GM18505 (cell line): ENCODE measurements around the gene DMXL1.

Experiments used
- ATAC-seq: cut with Tn5 transposase; IDR thresholded peaks from one replicate; pipeline ENCODE4 v1.9.1; 2021; ENCODE audit not compliant: unreplicated experiment
- POLR2A ChIP-seq: IDR thresholded peaks from 4 replicates; pipeline ENCODE4 v1.6.1; 2011; ENCODE audit warnings: borderline replicate concordance; ENCODE audit not compliant: insufficient read depth, insufficient read length; ENCODE audit errors: extremely low read depth

Gene DMXL1

DNA sequence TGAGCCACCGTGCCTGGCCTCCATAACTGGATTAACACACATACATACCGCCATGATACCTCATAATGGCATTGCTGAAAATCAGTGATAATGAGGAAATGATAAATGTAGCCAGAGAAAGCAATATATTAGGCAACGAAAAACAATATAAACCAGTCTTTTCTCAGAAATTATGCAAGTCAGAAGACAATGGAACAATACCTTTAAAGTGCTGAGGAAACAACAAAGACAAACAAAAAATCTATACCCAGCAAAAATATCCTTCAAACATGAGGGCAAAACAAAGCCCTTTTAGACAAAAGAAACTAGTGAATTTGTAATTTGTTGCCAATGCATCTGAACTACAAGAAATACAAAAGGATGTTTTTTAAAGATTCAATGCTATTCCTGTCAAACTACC, 186.7 kb downstream of the DMXL1 start:
- no peak for TF ChIP-seq POLR2A
- ATAC-seq = no peak

DNA sequence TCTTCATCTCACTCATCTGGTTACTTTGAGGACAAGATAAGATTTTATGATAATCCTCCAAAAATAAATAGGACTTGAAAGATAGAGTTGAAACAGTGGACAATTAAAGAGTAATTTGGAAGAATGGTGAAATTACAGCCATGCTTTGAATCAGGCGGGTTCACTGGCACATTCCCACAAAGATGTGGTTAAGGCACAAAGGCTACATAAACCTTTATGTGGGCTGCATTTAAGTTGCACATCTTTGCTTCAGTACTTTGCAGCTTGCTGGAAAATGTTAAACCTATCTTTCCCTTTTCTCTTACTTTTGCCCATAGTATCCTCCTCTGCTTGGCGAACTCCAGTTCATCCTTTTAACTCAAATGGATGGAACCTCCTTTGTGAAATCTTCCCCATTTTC, 192.8 kb downstream of the DMXL1 start:
- no peak for TF ChIP-seq POLR2A
- ATAC-seq = no peak

DNA sequence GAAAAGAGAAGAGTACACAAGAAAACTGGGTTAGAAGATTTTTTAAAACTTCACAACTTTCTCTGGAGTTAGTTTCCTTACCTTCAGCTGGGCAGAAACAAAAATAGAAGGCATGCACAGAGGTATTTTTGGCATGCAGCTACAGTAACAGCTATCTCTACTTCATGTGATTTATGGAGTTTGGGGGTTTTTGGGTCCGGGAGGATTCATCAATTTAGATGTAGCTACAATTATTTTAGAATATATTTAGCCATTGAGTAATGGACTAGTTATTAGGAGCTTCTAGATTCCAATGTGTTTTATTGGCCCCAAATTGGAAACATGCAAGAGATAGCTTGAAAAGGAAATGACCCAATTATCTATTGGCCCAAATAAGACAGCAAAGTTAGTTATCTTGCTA, 193.3 kb downstream of the DMXL1 start:
- no peak for ATAC-seq
- no peak for TF ChIP-seq POLR2A

DNA sequence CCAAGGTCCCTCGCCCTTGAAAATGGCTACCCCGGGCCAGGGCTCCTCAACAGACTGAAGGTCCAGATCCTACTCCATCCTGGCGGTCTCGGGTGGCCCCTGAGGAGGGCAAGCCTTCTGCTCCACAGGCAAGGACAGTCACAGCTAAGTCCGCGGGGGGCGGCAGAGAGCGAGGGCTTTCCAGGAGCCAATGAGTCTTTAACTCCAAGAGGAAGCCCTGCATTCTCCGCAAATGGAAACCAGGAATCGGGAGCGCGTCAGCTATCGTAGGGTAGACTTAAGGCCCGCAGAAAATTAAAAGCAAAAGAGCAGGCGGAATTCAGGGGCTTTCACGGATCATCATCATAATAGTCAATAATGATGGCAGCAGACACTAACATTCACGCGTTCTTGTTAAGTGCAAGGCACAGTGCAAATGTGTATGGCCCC, 197.1 kb downstream of the DMXL1 start:
- TF ChIP-seq POLR2A = no peak
- ATAC-seq = peak; percentile 50

DNA sequence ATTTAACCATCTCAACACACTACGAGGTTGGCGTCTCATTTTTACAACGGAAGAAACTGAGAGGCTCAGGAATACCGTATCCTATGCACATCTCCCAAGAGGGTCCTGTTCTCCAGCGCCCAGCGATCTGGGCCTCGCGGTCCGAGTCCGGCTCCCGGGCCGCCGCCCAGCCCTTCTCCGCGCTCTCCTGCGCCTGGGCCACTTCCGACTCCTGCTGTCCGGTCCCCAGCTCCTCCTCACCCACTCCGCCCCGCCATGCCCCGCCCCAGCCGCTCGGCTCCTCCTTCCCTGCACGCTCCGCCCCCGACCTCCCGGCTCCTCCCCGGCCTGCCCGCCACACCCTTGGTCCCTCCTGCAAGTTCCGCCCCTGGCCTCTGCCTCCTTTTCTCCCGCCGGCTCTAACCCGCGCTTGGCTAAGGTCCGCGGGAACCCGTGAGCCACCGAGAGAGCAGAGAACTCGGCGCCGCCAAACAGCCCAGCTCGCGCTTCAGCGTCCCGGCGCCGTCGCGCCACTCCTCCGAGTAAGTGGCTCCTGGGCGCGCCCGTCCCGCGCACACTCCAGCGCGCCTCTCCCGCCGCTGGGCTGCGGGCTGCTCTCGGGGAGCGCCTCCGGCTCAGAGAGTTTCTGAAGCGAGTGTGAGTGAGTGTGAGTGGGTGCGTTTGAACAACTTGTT, 197.6 kb downstream of the DMXL1 start:
- peak; percentile 92 for TF ChIP-seq POLR2A
- ATAC-seq = peak; percentile 95

DNA sequence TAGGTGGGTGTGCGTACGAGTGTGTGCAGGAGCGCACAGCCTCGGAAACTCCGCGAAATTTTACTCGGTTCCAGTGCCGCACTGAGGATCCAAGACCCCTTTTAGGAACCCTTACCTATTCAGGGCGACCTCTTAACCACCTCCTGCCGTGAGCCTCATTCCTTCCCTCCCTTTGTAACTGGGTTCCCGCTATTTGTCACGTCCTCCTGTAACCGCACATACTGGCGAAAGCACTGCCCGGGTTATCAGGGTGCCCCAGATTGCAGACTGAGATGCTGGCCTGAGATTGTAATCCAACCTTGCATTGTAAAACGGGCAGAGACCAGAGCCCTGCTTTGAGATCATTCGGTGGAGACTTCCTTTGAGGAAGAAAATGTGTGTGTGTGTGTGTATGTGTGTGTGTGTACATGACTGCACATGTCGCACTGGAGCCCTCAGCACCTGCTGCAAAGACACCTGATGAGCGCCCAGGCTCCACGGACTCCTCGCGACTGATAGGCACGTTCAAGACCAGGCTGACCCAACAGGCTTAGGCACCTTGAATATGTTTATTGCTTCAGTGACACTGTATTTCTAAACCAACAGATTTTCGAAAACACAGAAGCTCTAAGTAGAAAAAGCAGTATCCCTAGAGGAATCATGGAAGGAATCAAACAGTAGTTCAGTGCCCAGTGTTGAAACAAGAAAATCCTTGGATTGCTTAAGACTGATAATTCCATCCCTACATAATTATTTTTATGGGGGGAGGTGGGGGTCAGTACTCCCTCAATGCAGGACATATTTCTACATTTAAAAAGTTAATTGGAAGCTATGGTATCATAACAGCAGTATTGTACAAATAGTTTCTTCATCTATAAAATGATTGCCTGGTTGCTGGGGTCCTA, 198.4 kb downstream of the DMXL1 start:
- peak; percentile 7 for ATAC-seq
- TF ChIP-seq POLR2A = no peak

DNA sequence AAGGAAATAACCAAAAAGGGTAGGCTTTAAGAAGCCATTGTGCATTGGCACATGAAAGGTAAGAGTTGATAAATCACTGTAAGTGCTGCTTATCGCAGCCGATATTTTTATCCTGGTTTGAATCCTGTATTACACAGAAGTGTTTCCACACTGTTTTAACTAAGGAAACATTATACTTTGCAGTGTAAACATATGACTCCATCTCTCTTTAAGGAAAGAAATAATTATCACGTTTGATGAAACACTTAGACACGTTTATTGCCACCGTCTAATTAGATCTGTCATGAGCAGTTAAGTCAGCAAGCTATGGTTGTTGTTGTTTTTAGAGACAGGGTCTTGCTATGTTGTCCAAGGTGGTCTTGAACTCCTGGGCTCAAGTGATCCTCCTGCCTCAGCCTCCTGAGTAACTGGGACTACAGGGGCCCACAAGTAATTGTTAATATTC, 199.3 kb downstream of the DMXL1 start:
- no peak for TF ChIP-seq POLR2A
- ATAC-seq = no peak

DNA sequence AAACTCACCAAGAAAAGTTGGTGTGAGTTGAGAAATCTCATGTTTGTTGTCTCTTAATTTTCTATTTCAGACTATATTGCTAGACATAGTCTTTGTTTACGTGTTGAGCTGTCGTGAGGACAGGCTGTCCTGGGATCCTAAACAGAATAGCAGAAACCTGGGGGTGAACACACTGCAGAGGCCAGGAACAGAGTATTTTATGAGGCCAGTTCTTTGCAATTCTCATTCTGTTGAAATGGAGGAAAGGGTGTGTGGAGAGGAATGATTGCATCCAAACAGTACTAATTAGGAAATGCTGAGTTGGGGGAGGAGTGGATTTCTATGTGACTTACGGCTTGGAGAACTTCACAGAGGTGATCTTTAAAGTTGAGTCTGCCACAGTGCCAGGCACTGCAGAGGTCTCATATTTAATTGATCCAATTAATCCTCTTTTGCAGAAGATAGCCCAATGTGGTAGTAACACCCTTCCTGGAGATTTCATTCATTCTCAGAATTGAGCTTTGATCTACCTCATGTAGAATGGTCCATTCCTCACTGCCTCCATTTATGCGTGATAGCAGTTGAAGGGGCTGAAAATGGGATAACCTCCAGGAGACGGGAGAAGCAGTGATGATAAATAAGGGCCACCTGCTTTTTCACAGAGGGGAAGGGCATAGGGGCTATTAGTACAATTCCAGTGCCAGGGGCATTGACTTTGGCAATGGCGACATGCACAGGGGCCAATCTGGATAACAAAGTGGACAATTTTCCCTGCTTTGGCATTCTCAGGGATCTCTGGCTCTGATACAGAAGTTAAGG, 200.3 kb downstream of the DMXL1 start:
- no peak for ATAC-seq
- no peak for TF ChIP-seq POLR2A

DNA sequence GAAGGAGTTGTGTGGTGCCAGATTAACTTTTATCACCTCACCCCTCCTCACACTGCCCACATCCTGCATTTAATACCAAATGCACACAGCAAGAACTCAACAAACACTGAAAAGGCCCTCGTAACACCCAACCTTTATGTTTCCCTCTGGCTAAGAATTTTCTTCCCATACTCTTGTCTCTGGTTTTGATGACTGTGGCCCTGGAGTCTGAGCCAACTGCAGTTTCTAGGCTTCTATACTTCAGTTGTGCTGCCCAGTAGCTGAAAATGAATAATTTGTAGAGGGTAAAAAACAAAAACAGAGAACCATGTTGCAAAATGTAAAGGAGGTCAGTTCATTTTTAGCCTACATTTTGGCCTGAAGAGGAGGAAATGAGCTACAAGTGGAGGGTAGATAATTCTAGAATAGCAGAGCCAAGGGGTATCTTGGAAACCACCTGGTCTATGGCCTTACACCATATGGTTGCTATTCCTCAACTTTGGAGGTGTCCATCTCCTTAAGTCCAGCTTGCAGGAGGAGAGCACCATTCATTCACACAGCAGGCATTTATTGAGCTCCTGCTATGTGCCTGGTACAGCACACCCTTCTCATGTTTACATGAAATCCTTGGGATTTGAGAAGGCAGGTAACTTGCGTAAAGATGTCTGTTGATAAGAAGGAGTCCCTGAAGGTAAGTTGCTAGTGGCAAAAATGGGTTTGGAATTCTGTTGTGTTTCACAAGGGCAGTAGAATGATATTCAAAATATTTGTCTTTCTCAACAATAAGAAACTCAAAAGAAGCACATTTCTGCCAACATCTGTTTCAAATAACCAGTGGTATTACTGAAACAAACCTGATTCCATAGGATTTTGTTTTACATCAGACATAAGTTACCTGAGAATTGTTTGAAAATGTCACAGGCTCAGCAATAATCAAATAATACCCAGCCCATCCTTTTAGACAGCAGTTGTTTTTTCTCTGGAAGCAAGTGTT, 201.2 kb downstream of the DMXL1 start:
- TF ChIP-seq POLR2A = no peak

DNA sequence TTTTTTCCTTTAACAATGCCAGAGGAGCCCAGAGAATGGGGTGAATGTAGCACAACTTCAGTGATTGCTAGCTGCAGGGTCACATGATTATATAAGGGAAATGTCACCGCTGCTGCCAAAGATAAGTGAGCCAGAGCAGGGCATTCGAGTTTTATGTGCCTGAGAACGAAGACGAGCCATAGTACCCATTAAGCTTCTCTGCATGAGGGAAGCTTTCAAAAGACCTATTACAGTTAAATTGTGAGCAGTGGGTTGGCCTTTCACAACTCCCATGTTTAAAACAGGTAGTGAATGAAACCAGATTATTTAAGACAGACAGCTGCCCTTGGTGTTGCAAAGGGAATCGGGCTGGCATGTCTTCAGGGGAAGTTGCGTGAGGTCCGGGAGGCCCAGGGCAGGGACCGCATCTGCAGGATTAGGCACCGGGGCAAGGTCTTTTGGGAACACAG, 202.5 kb downstream of the DMXL1 start:
- TF ChIP-seq POLR2A = no peak

More for the DNA sequence above, 201.2 kb downstream of the DMXL1 start:
- ATAC-seq = no peak

DNA sequence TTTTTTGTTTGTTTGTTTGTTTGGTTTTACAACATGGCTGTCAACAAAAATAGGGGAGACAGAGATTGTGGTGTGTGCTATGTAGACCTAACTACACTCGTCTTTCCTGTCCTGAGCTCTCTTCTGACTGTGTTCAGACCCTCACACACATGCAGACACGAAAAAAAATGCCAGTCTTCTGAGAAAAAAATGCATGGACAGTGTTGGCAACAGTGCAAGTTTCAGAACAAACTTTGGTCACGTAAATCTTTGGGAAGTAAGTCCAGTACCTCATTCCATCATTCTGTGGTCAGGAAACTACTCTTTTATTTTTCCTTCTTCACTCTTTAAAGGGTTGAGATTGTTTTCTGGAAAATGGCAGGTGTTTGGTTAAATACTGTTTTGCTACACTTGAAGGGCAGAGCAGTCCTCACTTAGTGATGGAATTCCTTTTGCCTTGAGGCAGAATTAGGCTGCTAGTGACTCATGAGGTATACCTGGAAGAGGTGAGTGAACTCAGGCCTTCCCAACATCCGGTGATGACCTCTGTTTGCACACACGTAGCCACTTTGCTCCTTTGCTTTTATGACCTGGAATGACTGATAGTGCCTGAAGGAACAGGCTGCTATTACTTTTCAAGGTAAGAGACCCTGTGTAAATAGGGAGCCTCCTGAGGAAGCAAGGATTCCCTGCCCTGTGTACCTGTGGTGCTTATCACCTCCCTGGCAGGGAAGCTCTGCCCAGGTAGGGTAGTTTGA, 203.3 kb downstream of the DMXL1 start:
- no peak for TF ChIP-seq POLR2A
- no peak for ATAC-seq

More for the DNA sequence above, 202.5 kb downstream of the DMXL1 start:
- ATAC-seq = no peak
